ENCODE results near the gene RTBDN.
A peak's percentile ranks its signal among the peaks of the same experiment; 100 is the strongest.
"Not testable (repeated sequence)": the region's sequence is repeated elsewhere in the genome, so short reads cannot be mapped to it uniquely, and the experiment has no call there.

RTBDN gene

GRCh38 chr19:12800923-12801465 is 33.4 kb downstream of the RTBDN start:
- no peak for DNase-seq
- no peaks in the 10 kb centered on the region for H3K27me3 ChIP-seq
- no peaks in the 10 kb centered on the region for H3K9me3 ChIP-seq
- peak overlapping the region; percentile 96 for H3K4me3 ChIP-seq (ENCODE audit: low read depth, low read length)
- no peak for TF ChIP-seq CTCF (IDR thresholded peaks at IDR 0.05; ENCODE audit: low read depth, low read length)
- peaks cover 4% of the 10 kb centered on the region for H3K4me1 ChIP-seq
- H3K36me3 ChIP-seq, result peaks cover 17% of the 10 kb centered on the region

DNA sequence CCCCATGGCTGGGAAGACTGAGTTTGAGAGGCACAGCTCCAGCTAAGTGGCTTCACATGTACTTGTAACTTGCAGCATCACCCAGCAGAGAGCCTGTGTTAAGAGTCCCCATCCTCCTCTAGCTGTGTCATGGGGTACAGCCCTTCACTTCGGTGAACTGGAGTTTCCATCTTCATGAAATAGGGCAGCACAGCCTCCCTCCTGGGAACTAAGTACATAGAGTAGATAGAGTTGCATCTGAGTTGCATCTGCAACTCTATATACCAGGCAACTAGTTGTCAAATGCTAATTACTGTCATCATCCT is 34.0 kb downstream of the RTBDN start:
- DNase-seq, result no peak
- Histone ChIP-seq H3K36me3 (peaks cover 17% of the 10 kb centered on the region), H3K9me3 (no peaks in the 10 kb centered on the region), H3K4me3 (ENCODE audit: low read depth, low read length) (peak overlapping the region; percentile 96), H3K4me1 (peaks cover 7% of the 10 kb centered on the region), H3K27me3 (no peaks in the 10 kb centered on the region)
- no peak for TF ChIP-seq CTCF (IDR thresholded peaks at IDR 0.05; ENCODE audit: low read depth, low read length)

DNA sequence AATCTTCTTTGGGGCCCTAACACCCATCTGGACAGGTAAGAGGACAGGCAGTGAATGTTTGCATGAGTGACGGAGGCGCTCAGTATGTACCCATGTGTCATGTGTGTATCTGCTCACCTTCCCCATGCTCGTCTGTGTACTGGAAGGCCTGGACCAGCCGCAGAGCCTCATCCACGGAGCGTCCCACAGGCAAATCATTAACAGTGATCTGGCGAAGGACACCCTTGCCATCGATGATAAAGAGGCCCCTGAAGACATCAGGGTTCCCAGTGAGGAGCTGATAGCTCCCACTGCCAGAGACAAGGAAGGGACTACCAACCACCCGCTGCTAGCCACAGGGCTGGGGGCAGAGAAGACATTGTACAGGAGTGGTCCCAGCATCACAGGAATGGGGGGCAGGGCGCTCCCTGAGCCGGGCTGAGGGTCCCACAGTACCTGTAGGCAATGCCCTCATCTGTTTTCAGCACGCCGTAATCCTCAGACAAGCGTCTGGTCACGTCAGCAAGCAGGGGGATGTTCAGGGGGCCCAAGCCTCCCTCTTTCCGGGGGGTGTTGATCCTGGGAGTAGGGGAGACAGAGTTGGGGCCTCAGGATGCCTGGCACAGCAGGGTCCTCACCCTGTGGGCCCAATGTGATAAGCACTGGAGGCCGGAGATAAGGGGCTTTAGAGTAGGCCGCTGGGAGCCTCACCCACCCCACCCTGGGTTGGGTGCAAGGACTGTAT is 34.5 kb downstream of the RTBDN start:
- H3K4me3 ChIP-seq (ENCODE audit: low read depth, low read length), result peak overlapping the region; percentile 96
- H3K36me3 ChIP-seq, result peaks cover 17% of the 10 kb centered on the region
- no peaks in the 10 kb centered on the region for H3K9me3 ChIP-seq
- no peaks in the 10 kb centered on the region for H3K27me3 ChIP-seq
- no peak for TF ChIP-seq CTCF (IDR thresholded peaks at IDR 0.05; ENCODE audit: low read depth, low read length)
- no peak for DNase-seq
- H3K4me1 ChIP-seq, result peaks cover 7% of the 10 kb centered on the region

DNA sequence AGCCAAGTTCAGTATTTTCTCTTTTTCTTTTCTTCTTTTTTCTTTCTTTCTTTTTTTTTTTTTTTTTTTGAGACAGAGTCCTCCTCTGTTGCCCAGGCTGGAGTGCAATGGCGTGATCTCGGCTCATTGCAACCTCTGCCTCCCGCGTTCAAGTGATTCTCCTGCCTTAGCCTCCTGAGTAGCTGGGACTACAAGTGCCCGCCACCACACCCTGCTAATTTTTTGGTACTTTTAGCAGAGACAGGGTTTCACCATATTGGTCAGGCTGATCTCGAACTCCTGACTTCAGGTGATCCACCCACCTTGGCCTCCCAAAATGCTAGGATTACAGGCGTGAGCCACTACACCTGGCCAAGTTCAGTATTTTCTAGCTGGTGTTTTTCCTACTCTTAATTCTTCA is 36.8 kb downstream of the RTBDN start:
- H3K4me3 ChIP-seq (ENCODE audit: low read depth, low read length); H3K27me3 ChIP-seq; DNase-seq; H3K9me3 ChIP-seq; H3K4me1 ChIP-seq: not testable (repeated sequence)
- H3K36me3 ChIP-seq, result peaks cover 17% of the 10 kb centered on the region

- H3K9me3 ChIP-seq, result no peaks in the 10 kb centered on the region
- H3K27me3 ChIP-seq, result no peaks in the 10 kb centered on the region
- peaks cover 7% of the 10 kb centered on the region for H3K4me1 ChIP-seq
- no peak for DNase-seq
- TF ChIP-seq CTCF (IDR thresholded peaks at IDR 0.05; ENCODE audit: low read depth, low read length), result no peak
- H3K36me3 ChIP-seq, result peaks cover 17% of the 10 kb centered on the region
- no peak overlapping the region for H3K4me3 ChIP-seq (ENCODE audit: low read depth, low read length)
These were observed 37.2 kb downstream of the RTBDN start for GRCh38 chr19:12797141-12797587.

DNA sequence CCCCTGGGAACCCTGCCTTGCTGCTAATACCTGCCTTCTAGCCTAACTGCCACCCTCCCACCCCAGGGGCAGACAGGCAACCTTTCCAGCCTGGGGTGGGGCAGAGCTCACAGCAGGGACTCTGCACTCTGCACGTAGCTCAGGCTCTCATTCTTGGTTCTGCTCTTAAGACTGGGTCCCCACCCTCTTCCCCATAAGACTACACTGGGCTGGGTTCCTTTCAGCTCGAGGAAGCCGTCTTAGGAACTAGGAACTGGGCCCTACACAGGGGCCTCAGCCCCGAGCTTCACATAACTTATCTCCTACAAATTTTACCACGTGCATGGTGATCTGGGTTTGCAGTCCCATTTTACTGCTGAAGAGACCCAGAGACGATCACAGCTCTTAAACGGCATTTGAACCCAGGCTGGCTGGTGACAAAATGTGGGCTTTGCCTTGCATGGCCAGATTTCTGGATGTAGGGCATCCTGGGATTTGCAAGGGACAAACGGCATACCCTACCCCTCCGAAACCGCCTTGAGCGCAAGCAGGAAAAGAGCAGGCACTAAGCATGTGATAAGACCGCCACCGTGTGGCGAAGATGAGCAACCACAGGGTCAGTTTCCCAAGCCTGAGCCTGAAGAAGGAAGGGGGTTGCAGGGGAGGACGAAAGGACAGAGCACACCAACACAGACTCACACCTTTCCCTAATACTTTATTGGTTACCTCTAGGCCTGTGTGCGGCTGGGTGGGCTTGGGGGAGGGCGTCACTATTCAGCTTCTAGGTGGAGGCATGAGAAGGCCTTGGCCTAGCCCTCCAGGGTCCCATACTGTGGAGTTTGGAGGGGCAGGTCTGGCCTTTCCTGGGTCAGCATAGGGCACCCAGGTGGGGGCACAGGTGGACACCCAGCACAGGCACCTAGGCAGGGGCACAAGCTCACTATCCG is 38.0 kb downstream of the RTBDN start:
- Histone ChIP-seq H3K9me3 (no peaks in the 10 kb centered on the region), H3K36me3 (peaks cover 17% of the 10 kb centered on the region), H3K4me3 (ENCODE audit: low read depth, low read length) (no peak overlapping the region), H3K4me1 (peaks cover 7% of the 10 kb centered on the region), H3K27me3 (no peaks in the 10 kb centered on the region)
- peak; percentile 96 for TF ChIP-seq CTCF (IDR thresholded peaks at IDR 0.05; ENCODE audit: low read depth, low read length)
- DNase-seq, result peak; percentile 83

All from BE2C (cell line).